Heart right ventricle (tissue), 16 donors: ENCODE measurements around the gene TBC1D8. TPM values are rescaled to one million over a fixed set of nuclear protein-coding genes. Genes with fewer than 3 reads are reported as not detected.
A peak's percentile ranks its signal among the peaks of the same experiment; 100 is the strongest.

Source experiments
- ATAC-seq, 8 donors: fragments of 200-7000 bp; cut with Tn5 transposase; one replicate each; pipeline ENCODE4 v1.9.1; 2020; ENCODE audit warnings: mild to moderate bottlenecking in 8 of 8, moderate library complexity in 8 of 8, moderate number of reproducible peaks in 1 of 8
- DNase-seq, 2 donors: peaks; one replicate each; pipeline ENCODE4 v3.0.0-alpha.2; 2020
- H3K27ac ChIP-seq, 10 donors: fragments of 200-600 bp; sonication (generic) in 2 of 10; one replicate each; pipeline versions ENCODE4 v1.5.0 to v1.8.0; 2020 to 2022; ENCODE audit warnings: mild to moderate bottlenecking in 3 of 10
- H3K27me3 ChIP-seq, 7 donors: fragments of 200-600 bp; one replicate each; pipeline ENCODE4 v1.8.0; 2021 to 2022; ENCODE audit warnings: mild to moderate bottlenecking in 2 of 7
- H3K36me3 ChIP-seq, 9 donors: fragments of 200-600 bp; sonication (generic) in 1 of 9; one replicate each; pipeline versions ENCODE4 v1.5.0 to v1.8.0; 2020 to 2022; ENCODE audit warnings: mild to moderate bottlenecking in 2 of 9
- H3K4me1 ChIP-seq, 9 donors: fragments of 200-600 bp; sonication (generic) in 1 of 9; one replicate each; pipeline versions ENCODE4 v1.5.0 to v1.8.0; 2020 to 2022; ENCODE audit warnings: mild to moderate bottlenecking in 4 of 9
- H3K4me3 ChIP-seq, 10 donors: fragments of 200-600 bp; sonication (generic) in 2 of 10; one replicate each; pipeline versions ENCODE4 v1.5.0 to v1.8.0; 2020 to 2022; ENCODE audit warnings: mild to moderate bottlenecking in 7 of 10, moderate library complexity in 2 of 10
- H3K9me3 ChIP-seq, 11 donors: fragments of 200-600 bp in 10 of 11; sonication (generic) in 2 of 11; one replicate each; pipeline versions ENCODE4 v1.5.0 to v1.8.0; 2013 to 2022; ENCODE audit warnings: mild to moderate bottlenecking in 2 of 11, control low read depth in 1 of 11, moderate library complexity in 1 of 11
- WGBS, 2 donors: extraction: QIAGEN DNeasy Blood & Tissue Kit; methylation state at CpG; one replicate each; pipeline ENCODE4 v1.1.7; 2013; ENCODE audit warnings: inconsistent platforms in 1 of 2; 5-methylcytosine and 5-hydroxymethylcytosine counted together
- intact Hi-C, 10 donors: fragments of 100-400 bp; cut with DNase I; formaldehyde crosslinking; loops; one replicate each; pipeline versions ENCODE4 v1.11.1 to v1.14.2; 2022
- polyA plus RNA-seq, 2 donors: library from polyadenylated mRNA; stranded (reverse); fragments of 200-250 nt; gene quantifications; one replicate each; pipeline ENCODE4 v1.2.3, GENCODE V29; 2013
- total RNA-seq, 10 donors: library from RNA; stranded (reverse); fragmentation: NEBNext Ultra II Directional in 3 of 10; extraction: Animal tissue kit (Norgen Biotek cat#: 25700) in 3 of 10; gene quantifications; one replicate each; pipeline versions ENCODE4 v1.2.1 to v1.2.4, GENCODE V29; 2021 to 2023
- TF ChIP-seq, protein P1 (sequence below), 9 donors: fragments of 200-600 bp; sonication (generic) in 2 of 9; IDR thresholded peaks; one replicate each; pipeline versions ENCODE4 v1.5.0 to v1.8.0; 2021 to 2022; ENCODE audit warnings: antibody characterized with exemption in 9 of 9, mild to moderate bottlenecking in 5 of 9, moderate library complexity in 1 of 9
- donor health status: Arrhythmogenic right ventricular cardiomyopathy.
- donor health status: ischemic (EF 13 %, LVEDD 7.1; RV severe dilation, severe dysfunction).
- donor health status: healthy with polysubstance abuse.
- donor health status: DM: no; HTN: yes; CAD: no.
- donor health status: DM: no; HTN: no; CAD: no.
- donor health status: ischemic (EF 25% LVEDD 6.9; RV normal size, moderate dysfunction).
- donor health status: ischemic (EF 25% LVEDD 5.7; RV mildly dilated, moderate dysfunction).
- donor health status: healthy.
- donor health status: DM: yes; HTN: yes; CAD: no.
- donor health status: Ischemic cardiomyopathy.
- donor health status: ischemic (EF 35%, LVEDD 5.7; RV mildly dilated, moderate dysfunction).
- donor health status: nonischemic (EF 11% LVEDD 7.7; RV severe dilation, severe dysfunction).
- donor health status: DM: yes; HTN: yes; CAD: no.
- donor health status: PGD.
- donor health status: ischemic (EF 29% LVEDD 5.4; RV normal size, mild dysfunction).
- donor health status: nonischemic (EF 23%, LVEDD 6.1; RV moderate dilation, normal function).

Gene TBC1D8
- total and polyA plus RNA-seq, 12 donors, result 24.0 to 69.5 (median 55.5) TPM

DNA sequence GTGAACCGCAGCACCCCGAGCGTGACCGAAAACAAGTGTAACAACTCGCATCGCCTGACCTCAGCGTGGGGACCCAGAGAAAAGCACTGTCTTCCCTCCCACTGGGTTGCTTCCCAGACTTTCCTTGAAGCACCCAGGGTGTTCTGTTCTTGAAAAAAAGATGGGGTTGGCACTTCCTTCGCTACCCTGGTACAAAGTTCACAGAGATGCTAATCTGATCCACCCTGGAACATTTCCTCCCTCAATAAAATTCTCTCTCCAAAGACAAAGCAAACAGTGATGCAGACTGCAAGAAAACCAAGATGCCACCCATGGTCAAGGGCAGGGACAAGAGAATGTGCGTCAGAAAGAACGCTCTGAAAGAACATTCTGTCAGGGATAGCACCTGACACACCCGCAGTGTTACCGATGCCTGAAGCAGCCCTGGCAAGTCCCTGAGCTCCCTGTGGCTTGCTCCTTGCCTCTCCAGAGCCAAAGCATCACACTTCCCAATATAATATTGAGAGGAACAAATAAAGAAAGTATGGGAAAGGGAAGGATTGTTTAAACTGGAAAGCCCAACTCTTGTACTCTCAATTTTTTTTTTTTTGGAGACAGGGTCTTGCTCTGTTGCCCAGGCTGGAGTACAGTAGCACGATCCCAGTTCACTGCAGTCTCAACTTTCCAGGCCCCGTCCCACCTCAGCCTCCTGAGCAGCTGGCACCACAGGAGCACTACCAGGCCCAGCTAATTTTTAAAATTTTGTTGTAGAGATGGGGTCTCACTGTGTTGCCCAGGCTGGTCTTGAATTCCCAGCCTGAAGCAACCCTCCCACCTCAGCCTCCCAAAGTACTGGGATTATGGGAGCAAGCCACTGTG, 70.7 kb downstream of the TBC1D8 start:
- DNase-seq, result no peak
- Histone ChIP-seq H3K36me3 (peaks cover 0 to 28% (median 0%) of the 10 kb centered on the region in 9 donors), H3K27me3 (no peaks in the 10 kb centered on the region), H3K27ac (no peak overlapping the region), H3K4me3 (no peak overlapping the region), H3K4me1 (peaks cover 3 to 27% (median 5%) of the 10 kb centered on the region in 9 donors), H3K9me3 (peaks cover 0 to 2% (median 0%) of the 10 kb centered on the region in 11 donors)
- intact Hi-C loops, result no loop called here
- 95 to 96% methylated on average over 14 of the region's 14 CpGs for WGBS, 2 donors
- peak in 2 of 8 donors; percentile 41 to 42 for ATAC-seq
- TF ChIP-seq, protein P1, sequence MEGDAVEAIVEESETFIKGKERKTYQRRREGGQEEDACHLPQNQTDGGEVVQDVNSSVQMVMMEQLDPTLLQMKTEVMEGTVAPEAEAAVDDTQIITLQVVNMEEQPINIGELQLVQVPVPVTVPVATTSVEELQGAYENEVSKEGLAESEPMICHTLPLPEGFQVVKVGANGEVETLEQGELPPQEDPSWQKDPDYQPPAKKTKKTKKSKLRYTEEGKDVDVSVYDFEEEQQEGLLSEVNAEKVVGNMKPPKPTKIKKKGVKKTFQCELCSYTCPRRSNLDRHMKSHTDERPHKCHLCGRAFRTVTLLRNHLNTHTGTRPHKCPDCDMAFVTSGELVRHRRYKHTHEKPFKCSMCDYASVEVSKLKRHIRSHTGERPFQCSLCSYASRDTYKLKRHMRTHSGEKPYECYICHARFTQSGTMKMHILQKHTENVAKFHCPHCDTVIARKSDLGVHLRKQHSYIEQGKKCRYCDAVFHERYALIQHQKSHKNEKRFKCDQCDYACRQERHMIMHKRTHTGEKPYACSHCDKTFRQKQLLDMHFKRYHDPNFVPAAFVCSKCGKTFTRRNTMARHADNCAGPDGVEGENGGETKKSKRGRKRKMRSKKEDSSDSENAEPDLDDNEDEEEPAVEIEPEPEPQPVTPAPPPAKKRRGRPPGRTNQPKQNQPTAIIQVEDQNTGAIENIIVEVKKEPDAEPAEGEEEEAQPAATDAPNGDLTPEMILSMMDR (IDR thresholded peaks at IDR 0.05), result no peak

DNA sequence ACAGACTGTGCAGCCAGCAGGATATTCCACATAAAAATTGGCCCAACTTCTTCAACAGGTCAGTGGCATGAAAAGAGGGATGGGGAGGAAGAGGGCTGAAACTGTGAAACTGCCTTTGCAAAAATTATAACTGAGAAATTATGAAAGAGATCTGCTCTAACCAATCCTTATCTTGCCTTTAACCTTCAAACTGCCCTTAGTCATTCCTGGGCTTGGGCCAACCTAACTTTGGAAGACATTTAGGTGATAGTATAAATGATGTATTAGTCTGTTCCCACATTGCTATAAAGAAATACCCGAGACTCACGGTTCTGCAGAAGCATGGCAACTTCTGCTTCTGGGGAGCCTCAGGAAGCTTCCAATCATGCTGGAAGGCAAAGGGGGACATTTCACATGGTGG, 74.6 kb downstream of the TBC1D8 start:
- intact Hi-C loops, result no loop called here
- no peak overlapping the region for H3K4me3 ChIP-seq
- TF ChIP-seq, protein P1 (IDR thresholded peaks at IDR 0.05), result no peak
- H3K4me1 ChIP-seq, result peaks cover 3 to 22% (median 5%) of the 10 kb centered on the region in 9 donors
- WGBS, 2 donors, result 38 to 40% methylated on average over 2 of the region's 2 CpGs
- peak overlapping the region in 2 of 10 donors; percentile 37 to 46 for H3K27ac ChIP-seq
- no peaks in the 10 kb centered on the region for H3K27me3 ChIP-seq
- ATAC-seq (peak in 5 of 8 donors; percentile 22 to 61 (median 37)), DNase-seq (peak in 1 of 2 donors; percentile 14)
- peaks cover 0 to 30% (median 6%) of the 10 kb centered on the region in 11 donors for H3K9me3 ChIP-seq
- H3K36me3 ChIP-seq, result peaks cover 0 to 10% (median 0%) of the 10 kb centered on the region in 9 donors

DNA sequence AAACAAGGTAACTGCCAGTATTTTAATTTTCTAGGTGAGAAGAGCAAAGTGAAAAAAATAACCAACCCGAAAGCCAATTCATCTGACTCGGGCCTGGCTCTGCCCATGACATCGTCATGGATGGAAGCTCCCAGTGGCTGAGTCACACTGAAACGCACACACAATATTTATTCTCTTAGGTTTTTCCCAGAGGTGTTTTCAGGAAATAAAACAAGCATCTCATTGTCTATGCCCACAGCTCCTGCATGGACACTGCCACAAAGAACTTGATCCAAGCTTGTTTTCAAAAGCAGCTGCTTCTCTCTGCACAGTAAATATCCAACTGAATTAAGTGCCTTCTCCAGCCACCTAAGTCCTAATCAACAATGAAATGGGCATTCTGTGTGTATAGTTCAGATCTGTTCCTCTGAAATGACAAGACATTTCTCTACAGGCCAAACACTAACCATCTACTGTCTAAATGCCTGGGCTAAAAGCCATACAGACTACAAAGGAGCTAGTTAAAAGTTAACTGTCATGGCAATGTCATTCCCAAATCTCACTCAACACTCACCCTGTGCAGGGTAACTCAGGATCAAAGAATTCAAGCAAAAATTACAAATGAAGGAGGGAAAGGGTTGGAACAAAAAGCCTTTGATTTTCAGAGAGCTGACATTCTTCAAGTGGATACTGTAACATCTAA, 86.2 kb downstream of the TBC1D8 start:
- peaks cover 0 to 13% (median 0%) of the 10 kb centered on the region in 9 donors for H3K36me3 ChIP-seq
- WGBS, 2 donors, result 54 to 60% methylated on average over 4 of the region's 4 CpGs
- peaks cover 12 to 55% (median 41%) of the 10 kb centered on the region in 9 donors for H3K4me1 ChIP-seq
- peak overlapping the region in 8 of 10 donors; percentile 17 to 76 (median 38) for H3K27ac ChIP-seq
- H3K9me3 ChIP-seq, result no peaks in the 10 kb centered on the region
- DNase-seq, result no peak
- peak in 6 of 8 donors; percentile 10 to 52 (median 34) for ATAC-seq
- no peaks in the 10 kb centered on the region for H3K27me3 ChIP-seq
- intact Hi-C loops, result loop anchor here in 3 of 10 donors (2.0 to 5.0 kb wide), 3 partner anchors 42 to 87 kb away; partner anchors contain the start of gene TBC1D8 (in 1 of the 3)
- no peak overlapping the region for H3K4me3 ChIP-seq
- TF ChIP-seq, protein P1 (IDR thresholded peaks at IDR 0.05), result no peak

DNA sequence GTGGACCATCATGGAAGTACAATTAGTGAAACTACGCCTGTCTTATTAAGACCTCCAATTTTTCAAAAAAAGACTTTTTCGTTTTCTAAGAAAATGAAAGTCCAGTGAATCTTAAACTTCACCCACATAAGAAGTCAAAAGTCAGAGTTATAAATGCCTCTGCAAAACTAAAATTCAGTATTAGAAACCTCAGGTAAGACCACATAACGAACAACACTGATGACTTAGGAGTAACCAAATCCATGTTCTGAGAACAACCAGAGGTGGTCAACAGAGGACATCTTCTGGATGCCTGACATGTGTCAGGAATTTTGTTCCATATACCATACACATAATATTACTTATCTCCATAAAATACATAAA, 86.7 kb downstream of the TBC1D8 start:
- 97 to 98% methylated on average over 3 of the region's 3 CpGs for WGBS, 2 donors
- Histone ChIP-seq H3K36me3 (peaks cover 0 to 13% (median 0%) of the 10 kb centered on the region in 9 donors), H3K4me3 (no peak overlapping the region), H3K9me3 (no peaks in the 10 kb centered on the region), H3K27me3 (no peaks in the 10 kb centered on the region), H3K4me1 (peaks cover 12 to 57% (median 41%) of the 10 kb centered on the region in 9 donors), H3K27ac (peak overlapping the region in 7 of 10 donors; percentile 17 to 76 (median 49))
- no peak for ATAC-seq
- DNase-seq, result no peak
- TF ChIP-seq, protein P1 (IDR thresholded peaks at IDR 0.05), result no peak
- intact Hi-C loops, result loop anchor here in 3 of 10 donors (2.0 to 5.0 kb wide), 3 partner anchors 43 to 88 kb away; partner anchors contain the start of gene TBC1D8 (in 1 of the 3)
